Measurements from ENCODE around the gene PADI1.

GRCh38 chr1:17235135-17235885 lies 30.4 kb downstream of the PADI1 start:
- TF ChIP-seq, protein P1, sequence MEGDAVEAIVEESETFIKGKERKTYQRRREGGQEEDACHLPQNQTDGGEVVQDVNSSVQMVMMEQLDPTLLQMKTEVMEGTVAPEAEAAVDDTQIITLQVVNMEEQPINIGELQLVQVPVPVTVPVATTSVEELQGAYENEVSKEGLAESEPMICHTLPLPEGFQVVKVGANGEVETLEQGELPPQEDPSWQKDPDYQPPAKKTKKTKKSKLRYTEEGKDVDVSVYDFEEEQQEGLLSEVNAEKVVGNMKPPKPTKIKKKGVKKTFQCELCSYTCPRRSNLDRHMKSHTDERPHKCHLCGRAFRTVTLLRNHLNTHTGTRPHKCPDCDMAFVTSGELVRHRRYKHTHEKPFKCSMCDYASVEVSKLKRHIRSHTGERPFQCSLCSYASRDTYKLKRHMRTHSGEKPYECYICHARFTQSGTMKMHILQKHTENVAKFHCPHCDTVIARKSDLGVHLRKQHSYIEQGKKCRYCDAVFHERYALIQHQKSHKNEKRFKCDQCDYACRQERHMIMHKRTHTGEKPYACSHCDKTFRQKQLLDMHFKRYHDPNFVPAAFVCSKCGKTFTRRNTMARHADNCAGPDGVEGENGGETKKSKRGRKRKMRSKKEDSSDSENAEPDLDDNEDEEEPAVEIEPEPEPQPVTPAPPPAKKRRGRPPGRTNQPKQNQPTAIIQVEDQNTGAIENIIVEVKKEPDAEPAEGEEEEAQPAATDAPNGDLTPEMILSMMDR (IDR thresholded peaks at IDR 0.05; ENCODE audit: control extremely low read depth in 1 of 3, insufficient read depth in 1 of 3, low read depth in 1 of 3, low read length in 3 of 3): no peak
- TF ChIP-seq YY1 (IDR thresholded peaks at IDR 0.05; ENCODE audit: low read depth, low read length): no peak
- no peak for TF ChIP-seq EZH2 (IDR thresholded peaks at IDR 0.05; ENCODE audit: low read depth, low read length, severe bottlenecking)
- no peak for TF ChIP-seq CREB1 (IDR thresholded peaks at IDR 0.05)
